Stimulated activated naive CD8-positive, alpha-beta T cell treated with anti-CD3 and anti-CD28 coated beads, Interleukin-15, amount 100 ng/mL, for 72 hours (primary cell): Measurements from ENCODE around the gene STPG2.

ENCODE experiments used
- ATAC-seq: fragments of 150-1000 bp; cut with Tn5 transposase; 2 replicates; pipeline ENCODE4 v1.10.0; 2021; ENCODE audit warnings: mild to moderate bottlenecking, moderate library complexity
- DNase-seq, 2 donors: peaks; one replicate each; pipeline ENCODE4 v3.0.0; 2021 to 2022
- H3K27ac Mint-ChIP-seq, 2 donors: one replicate each; pipeline ENCODE4 v1.8.0; 2022; ENCODE audit warnings: mild to moderate bottlenecking in 2 of 2, mixed read lengths in 2 of 2, moderate library complexity in 2 of 2
- H3K27me3 Mint-ChIP-seq: one replicate; pipeline ENCODE4 v1.8.0; 2022; ENCODE audit warnings: mixed read lengths
- H3K4me1 Mint-ChIP-seq: one replicate; pipeline ENCODE4 v1.8.0; 2022; ENCODE audit warnings: mild to moderate bottlenecking, mixed read lengths
- H3K4me3 Mint-ChIP-seq, 2 donors: one replicate each; pipeline ENCODE4 v1.8.0; 2022; ENCODE audit warnings: mild to moderate bottlenecking in 2 of 2, mixed read lengths in 2 of 2, moderate library complexity in 1 of 2
- H3K9me3 Mint-ChIP-seq, 2 donors: one replicate each; pipeline ENCODE4 v1.8.0; 2022; ENCODE audit warnings: mixed read lengths in 2 of 2

The STPG2 gene

DNA sequence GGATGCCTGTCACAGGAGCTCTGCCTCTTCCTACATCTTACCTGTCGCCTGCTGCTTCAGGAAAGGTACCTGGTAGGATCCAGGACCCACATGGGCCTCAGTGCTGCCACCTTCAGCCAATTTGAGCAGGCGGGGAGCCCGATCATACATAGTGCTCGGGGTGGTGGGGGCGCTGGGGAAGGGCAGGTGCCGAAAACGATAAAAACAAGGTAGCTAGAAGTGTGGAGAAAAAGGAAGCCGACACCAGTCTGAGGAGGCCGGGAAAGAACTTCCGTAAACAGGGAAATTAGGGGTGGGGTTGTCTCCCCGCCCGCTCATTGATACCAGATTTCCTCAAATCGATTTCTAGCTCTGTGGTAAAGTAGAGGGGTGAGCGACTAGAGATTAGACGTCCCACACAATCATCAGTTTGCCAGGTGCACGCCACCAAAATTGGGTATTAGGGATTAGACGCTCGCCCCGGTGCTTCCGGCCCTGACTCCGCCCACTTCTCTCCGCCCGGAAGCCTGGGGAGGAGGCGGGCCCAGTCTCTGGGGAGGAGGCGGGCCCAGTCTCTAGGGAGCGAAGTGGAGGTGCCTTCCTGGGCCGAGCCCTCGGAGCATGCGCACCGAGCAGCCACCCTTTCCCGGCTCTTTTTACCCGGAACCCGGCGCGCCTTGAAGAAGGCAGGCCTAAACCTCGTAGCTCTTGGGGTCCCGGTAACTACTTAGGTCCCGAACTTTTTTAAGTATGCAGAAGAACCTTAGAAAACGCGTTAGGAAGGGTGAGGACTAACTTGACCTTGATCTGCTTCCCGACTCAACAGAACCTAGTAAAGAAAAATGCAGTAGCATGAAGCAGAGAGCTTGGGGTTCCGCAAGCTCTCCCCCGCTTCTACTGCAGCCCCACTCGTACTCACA is at the start of gene STPG2:
TSS of gene STPG2 (minus strand) at position 476 of the 899 bp plus-strand sequence.
- peak; percentile 99 for ATAC-seq
- no peaks in the 10 kb centered on the region for H3K9me3 Mint-ChIP-seq
- peak; percentile 91 to 96 for DNase-seq
- peak within 1 kb of the TSS; percentile 85 to 88 for H3K4me3 Mint-ChIP-seq
- H3K27me3 Mint-ChIP-seq, result no peaks in the 10 kb centered on the region
- H3K27ac Mint-ChIP-seq, result peak within 1 kb of the TSS; percentile 95 to 96
- peaks cover 31% of the 10 kb centered on the region for H3K4me1 Mint-ChIP-seq

DNA sequence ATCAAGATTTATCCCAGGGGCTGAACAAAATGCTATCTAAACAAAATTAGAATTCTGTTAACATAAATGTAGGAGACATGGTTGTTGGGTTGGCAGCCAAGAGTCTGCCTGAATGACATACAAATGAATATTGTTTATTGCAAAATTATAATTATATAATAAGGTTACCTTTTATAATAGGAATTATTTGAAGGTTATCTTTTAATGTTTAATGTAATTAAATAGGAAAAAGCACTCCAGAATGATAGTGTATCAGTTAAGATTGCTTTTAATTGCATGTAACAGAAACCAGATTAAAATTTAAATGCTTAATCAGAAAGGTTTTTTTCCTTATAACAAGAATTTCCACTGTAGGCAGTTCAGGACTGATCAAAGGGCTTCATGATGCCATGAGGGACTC is 42.0 kb upstream of the STPG2 start:
- no peaks in the 10 kb centered on the region for H3K4me1 Mint-ChIP-seq
- no peak overlapping the region for H3K27ac Mint-ChIP-seq
- DNase-seq (no peak), ATAC-seq (no peak)
- no peaks in the 10 kb centered on the region for H3K27me3 Mint-ChIP-seq
- no peak overlapping the region for H3K4me3 Mint-ChIP-seq
- H3K9me3 Mint-ChIP-seq, result no peaks in the 10 kb centered on the region

DNA sequence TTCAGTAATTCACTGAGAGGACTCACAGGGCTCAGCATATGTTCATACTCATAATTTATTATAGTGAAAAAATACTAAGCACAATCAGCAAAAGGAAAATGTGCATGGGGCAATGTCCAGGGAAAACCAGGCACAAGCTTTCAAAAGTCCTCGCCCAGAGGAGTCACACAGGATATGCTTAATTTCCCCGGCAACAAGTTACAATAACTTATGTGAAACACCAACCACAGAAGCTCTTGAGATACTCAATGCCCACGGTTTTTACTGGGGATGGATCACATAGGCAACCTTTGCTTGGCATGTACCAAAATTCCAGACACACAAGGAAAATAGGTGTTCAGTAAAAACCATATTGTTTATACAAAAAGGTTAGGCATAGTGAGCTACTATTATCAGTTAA is 38.5 kb upstream of the STPG2 start:
- Mint-ChIP-seq H3K27me3 (peaks cover 10% of the 10 kb centered on the region), H3K9me3 (no peaks in the 10 kb centered on the region), H3K4me1 (no peaks in the 10 kb centered on the region), H3K27ac (no peak overlapping the region), H3K4me3 (no peak overlapping the region)
- no peak for DNase-seq
- no peak for ATAC-seq

DNA sequence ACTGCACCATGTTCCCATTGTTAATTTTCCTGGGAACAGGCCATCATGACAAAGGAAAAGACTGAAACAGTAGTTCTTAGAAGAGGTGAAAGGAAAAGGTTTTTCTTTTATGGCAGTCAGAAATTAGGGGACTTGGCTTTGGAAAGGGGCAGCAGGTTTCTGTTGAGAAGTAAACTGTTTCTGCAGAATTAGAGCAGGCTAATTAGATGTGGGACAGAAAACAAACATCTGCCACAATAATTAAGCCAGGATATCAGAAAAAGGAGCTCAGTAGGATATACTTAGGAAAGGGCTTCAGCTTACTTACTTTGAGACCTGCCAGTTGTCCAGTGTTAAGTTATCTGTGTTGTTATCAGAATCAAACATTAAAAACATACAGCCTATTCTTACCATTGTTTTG is 36.7 kb upstream of the STPG2 start:
- DNase-seq (no peak), ATAC-seq (no peak)
- Mint-ChIP-seq H3K9me3 (no peaks in the 10 kb centered on the region), H3K4me3 (no peak overlapping the region), H3K4me1 (no peaks in the 10 kb centered on the region), H3K27me3 (peaks cover 10% of the 10 kb centered on the region), H3K27ac (no peak overlapping the region)

DNA sequence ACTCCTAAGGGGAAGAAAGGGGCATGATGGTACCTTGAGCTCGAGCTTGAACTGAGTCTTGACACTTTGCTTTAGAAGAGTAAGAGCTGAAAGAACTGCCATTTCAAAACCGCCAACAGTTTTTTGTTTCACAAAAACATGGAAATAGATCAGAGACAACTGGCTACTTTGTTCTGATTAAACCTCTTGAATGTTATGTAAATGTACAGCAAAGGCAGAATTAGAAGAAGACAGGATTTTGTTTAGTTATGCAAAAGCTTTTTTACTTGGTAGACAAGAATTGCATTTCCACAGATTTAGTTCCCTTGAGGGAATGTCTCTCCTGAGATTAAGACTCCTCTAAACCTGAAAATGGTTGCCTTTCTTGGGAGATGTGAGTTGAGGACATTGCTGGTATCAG is 33.3 kb upstream of the STPG2 start:
- Mint-ChIP-seq H3K4me3 (no peak overlapping the region), H3K27ac (no peak overlapping the region), H3K9me3 (no peaks in the 10 kb centered on the region), H3K4me1 (no peaks in the 10 kb centered on the region), H3K27me3 (peaks cover 10% of the 10 kb centered on the region)
- ATAC-seq, result no peak
- no peak for DNase-seq

DNA sequence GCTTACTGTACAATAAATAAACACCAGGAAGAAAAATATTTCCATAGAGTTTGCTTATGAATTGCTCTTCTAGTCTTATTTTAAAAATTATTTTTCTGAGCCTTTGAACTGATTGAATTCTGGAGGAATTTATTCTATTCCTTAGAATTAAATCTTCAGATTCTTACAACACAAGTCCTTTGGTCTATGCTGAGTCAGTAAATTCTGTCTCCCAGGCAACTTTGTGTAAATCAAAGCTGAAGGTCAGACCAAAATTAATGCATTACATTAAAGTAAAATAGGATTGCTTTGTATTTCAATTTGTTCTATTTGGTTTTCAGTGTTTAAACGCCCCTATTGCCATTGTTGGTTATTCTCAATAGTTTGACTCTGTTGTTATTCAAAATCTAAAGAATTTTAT is 26.8 kb upstream of the STPG2 start:
- H3K4me3 Mint-ChIP-seq, result no peak overlapping the region
- H3K27ac Mint-ChIP-seq, result no peak overlapping the region
- H3K27me3 Mint-ChIP-seq, result no peaks in the 10 kb centered on the region
- DNase-seq (no peak), ATAC-seq (no peak)
- H3K4me1 Mint-ChIP-seq, result no peaks in the 10 kb centered on the region
- no peaks in the 10 kb centered on the region for H3K9me3 Mint-ChIP-seq

DNA sequence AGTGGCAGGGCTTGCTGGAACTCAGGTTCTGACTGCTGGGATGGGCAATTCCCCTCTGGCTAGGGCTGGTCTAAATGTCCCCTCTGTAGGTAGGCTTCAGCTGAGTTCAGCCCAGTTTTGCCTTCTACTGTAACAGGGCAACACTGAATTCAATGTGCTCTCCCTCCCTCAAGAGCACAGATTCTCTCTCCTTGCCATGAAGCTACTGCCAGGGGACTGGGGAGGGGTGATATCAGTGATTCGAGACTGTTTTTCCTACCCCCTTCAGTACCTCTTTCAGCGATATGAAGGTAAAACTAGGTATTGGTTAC is 23.4 kb upstream of the STPG2 start:
- H3K9me3 Mint-ChIP-seq, result peaks cover 7 to 10% of the 10 kb centered on the region in 2 donors
- ATAC-seq, result no peak
- H3K27ac Mint-ChIP-seq, result no peak overlapping the region
- DNase-seq, result no peak
- no peaks in the 10 kb centered on the region for H3K27me3 Mint-ChIP-seq
- H3K4me3 Mint-ChIP-seq, result no peak overlapping the region
- no peaks in the 10 kb centered on the region for H3K4me1 Mint-ChIP-seq

DNA sequence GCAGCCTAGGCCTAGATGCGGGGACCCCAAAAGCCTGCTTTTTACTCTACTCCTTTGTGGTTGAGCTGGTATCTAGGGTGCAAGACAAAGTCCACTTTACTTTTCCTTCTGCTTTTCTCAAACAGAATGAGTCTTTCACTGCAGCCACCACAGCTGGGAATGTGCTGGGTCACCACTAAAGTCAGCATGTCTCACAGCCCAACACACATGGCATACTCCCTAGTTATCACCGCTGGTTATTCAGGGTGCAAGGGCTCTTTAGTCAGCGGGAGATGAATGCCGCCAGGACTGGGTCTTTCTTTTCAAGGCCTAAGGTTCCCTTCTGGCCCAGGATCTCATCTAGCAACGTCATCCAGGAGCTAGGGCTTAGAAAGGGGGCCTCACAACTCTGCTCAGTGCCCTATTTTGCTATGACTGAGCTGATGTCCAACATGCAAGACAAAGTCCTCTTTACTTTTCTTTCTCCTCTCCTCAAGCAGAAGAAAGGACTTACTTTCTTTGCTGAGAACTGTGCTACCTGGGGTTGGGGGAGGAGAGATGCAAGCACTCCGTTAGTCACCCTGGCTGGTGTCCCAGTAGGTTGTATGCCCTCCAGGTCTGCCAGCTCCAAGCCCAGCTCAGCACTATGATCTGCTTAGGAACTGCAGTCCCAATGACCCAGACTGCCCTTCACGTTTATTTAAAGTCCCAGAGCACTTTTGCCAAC is 22.9 kb upstream of the STPG2 start:
- peaks cover 7 to 10% of the 10 kb centered on the region in 2 donors for H3K9me3 Mint-ChIP-seq
- H3K27me3 Mint-ChIP-seq, result no peaks in the 10 kb centered on the region
- DNase-seq, result no peak

DNA sequence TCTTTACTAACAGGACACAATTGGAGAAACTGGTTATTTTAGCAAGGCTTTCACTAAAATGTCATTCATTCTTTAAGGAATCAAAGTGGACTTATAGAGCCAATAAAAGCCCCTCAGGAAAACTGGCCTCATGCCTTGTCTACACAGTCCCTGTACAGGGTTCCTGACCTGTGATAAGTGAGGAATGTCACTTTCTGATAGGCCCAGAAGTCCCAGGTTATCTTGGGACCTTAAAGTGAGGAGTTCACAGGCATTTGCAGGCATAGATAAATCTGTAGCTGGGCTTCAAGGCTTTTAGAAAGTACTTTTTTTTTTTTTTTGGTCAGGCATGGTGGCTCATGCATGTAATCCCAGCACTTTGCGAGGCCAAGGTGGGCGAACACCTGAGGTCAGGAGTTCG is 19.4 kb upstream of the STPG2 start:
- no peak for DNase-seq
- no peak for ATAC-seq
- Mint-ChIP-seq H3K4me3 (no peak overlapping the region), H3K4me1 (no peaks in the 10 kb centered on the region), H3K27me3 (no peaks in the 10 kb centered on the region), H3K9me3 (peaks cover 7 to 10% of the 10 kb centered on the region in 2 donors), H3K27ac (no peak overlapping the region)

More for the DNA sequence above, 22.9 kb upstream of the STPG2 start:
- H3K4me1 Mint-ChIP-seq, result no peaks in the 10 kb centered on the region
- no peak overlapping the region for H3K4me3 Mint-ChIP-seq
- H3K27ac Mint-ChIP-seq, result no peak overlapping the region
- no peak for ATAC-seq

DNA sequence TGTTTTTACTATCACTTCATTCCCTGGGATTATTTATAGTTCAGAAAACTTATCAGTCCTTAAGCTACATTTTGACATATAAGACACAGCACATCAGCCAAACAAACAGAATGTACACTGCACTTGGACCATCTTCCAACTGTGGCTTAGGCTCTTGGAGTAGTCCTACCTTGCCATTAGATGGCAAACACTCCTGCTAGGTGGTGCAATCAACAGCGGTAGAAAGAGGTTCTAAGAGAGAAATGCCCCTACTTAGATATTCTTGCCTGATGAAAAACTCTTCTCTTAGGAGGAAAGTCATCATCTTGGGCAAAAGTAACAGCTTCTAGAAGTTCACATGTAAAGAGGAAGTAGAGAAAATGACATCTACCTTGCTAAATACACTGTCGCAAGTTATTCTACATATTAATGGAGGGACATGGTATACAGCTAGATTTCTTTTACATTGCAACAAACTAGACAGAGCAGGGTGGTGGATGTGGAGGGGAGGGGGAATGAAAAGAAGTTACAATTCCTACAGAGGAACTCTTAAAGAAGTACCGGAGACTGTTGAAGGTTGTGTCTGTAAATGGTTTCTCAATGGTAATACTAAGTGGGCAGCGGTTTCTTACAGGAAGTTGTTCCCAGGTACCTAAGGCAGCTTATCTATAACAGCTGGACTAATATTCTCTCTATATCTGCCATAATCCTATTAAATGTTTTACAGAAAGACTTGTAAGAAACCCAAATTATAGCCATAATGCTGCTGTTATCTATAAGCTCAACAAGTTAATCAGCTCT is 8.1 kb upstream of the STPG2 start:
- Mint-ChIP-seq H3K27me3 (no peaks in the 10 kb centered on the region), H3K4me1 (peaks cover 5% of the 10 kb centered on the region), H3K9me3 (no peaks in the 10 kb centered on the region), H3K27ac (no peak overlapping the region), H3K4me3 (peak overlapping the region in 1 of 2 donors; percentile 37)
- no peak for ATAC-seq
- DNase-seq, result no peak

DNA sequence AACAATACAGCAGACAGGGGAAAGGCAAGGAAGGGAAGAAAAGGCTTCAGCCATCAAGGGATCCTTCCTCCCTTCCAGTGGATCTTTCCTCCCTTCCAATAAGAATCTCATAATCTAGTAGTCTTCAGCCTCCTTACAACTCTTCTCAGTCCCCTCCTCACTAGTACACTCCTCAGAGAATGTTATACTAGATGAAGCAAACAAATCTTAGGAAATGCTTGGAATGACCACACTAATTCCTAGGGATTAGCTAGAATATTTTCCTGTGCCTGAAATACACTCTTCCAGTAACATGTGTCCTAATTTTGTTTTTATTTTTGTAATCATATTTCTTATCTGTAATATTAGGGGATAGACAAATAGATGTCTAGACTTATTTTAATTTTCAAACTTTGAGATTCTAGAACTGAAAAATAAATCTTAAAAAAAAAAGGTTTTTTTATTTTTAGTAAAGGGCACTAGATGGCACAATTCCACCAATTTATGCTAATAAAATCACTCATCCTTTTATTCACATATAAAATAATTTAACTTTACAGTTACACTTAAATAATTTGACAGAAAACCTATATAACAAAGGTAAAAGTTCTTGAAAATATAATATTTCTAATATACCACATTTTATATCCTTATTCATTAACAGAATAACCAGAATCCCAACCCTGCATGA is 7.0 kb upstream of the STPG2 start:
- Mint-ChIP-seq H3K27ac (no peak overlapping the region), H3K4me1 (peaks cover 5% of the 10 kb centered on the region), H3K4me3 (no peak overlapping the region), H3K9me3 (no peaks in the 10 kb centered on the region), H3K27me3 (no peaks in the 10 kb centered on the region)
- DNase-seq (no peak), ATAC-seq (no peak)

DNA sequence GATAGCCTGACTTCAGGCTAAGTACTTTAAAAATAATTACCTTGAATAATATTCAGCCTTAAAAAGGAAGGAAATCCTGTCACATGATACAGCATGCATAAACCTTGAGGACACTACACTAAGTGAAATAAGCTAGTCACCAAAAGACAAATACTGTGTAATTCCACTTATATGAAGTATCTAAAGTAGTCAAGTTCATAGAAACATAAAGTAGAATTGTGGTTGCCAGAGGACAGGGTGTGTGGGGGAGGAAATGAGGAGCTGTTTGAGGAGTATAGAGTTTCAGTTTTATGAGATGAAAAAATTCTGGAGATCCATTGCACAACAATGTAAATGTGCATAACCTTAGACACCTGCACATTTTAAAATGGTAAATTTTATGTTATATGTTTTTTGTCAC is 5.6 kb upstream of the STPG2 start:
- peaks cover 15% of the 10 kb centered on the region for H3K4me1 Mint-ChIP-seq
- ATAC-seq (peak; percentile 80), DNase-seq (no peak)
- H3K27ac Mint-ChIP-seq, result no peak overlapping the region
- H3K4me3 Mint-ChIP-seq, result no peak overlapping the region
- H3K9me3 Mint-ChIP-seq, result no peaks in the 10 kb centered on the region
- H3K27me3 Mint-ChIP-seq, result no peaks in the 10 kb centered on the region

DNA sequence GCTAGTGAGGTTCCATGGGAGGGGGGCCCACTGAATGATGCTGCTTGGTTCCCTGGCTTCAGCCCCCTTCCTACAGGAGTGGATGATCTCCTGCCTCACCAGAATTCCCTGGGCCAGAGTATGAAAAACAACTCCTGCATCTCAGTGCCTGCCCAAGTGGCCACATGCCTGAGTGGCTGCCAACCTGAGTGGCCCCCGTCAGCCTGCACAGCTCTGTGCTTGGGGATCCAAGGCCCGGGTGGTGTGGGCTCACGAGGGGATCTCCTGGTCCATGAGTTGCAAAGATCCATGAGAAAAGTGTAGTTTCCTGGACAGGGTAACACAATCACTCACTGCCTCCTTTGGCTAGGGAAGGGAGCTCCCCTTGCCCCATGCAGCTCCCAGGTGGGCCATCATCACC is 17.1 kb downstream of the STPG2 start:
- peaks cover 18 to 31% of the 10 kb centered on the region in 2 donors for H3K9me3 Mint-ChIP-seq

DNA sequence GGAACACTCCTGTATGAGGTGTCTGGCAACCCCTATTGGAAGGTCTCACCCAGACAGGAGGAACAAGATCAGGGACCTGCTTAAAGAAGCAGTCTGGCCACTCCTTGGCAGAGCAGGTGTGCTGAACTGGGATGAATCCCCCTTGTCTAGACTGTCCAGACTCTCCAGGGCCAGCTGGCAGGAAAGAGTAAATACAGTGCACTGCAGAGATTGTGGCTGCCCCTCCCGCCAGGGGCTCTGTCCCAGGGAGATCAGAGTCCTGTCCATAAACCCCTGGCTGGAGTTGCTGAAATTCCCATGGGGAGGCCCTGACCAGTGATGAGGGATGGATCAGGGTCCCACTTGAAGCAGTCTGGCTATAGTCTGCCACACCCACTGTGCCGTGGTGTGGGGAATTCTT is 17.7 kb downstream of the STPG2 start:
- Mint-ChIP-seq H3K9me3 (peaks cover 18 to 31% of the 10 kb centered on the region in 2 donors), H3K27ac (no peak overlapping the region), H3K27me3 (no peaks in the 10 kb centered on the region), H3K4me3 (no peak overlapping the region), H3K4me1 (no peaks in the 10 kb centered on the region)
- no peak for ATAC-seq
- no peak for DNase-seq

More for the DNA sequence above, 17.1 kb downstream of the STPG2 start:
- H3K27ac Mint-ChIP-seq, result no peak overlapping the region
- no peak overlapping the region for H3K4me3 Mint-ChIP-seq
- H3K27me3 Mint-ChIP-seq, result no peaks in the 10 kb centered on the region
- no peak for DNase-seq
- no peak for ATAC-seq
- no peaks in the 10 kb centered on the region for H3K4me1 Mint-ChIP-seq

DNA sequence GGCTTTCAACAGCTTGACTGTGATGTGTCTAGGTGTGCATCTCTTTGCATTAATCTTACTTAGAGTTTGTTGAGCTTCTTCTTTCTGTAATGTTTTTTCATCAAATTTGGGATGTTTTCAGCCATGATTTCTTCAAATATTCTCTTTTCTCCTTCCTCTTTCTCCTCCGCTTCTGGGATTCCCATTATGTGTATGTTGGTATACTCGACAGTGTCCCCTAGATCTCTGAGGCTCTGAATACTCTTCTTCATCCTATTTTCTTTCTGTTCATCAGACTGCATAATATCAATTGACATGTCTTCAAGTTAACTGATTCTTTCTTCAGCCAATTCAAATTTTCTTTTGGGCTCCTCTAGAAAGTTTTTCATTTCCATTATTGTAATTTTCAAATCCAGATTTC is 25.9 kb downstream of the STPG2 start:
- Mint-ChIP-seq H3K9me3 (peaks cover 23 to 24% of the 10 kb centered on the region in 2 donors), H3K4me3 (no peak overlapping the region), H3K27me3 (no peaks in the 10 kb centered on the region), H3K4me1 (no peaks in the 10 kb centered on the region), H3K27ac (no peak overlapping the region)
- no peak for DNase-seq
- no peak for ATAC-seq
